ENCODE measurements around the gene GULP1. TPM values are rescaled to one million over a fixed set of nuclear protein-coding genes. Genes with fewer than 3 reads are reported as not detected.

The GULP1 gene
- polyA plus RNA-seq, 12 donors, result 18.2 to 31.0 (median 22.6) TPM; not detected in 1

DNA sequence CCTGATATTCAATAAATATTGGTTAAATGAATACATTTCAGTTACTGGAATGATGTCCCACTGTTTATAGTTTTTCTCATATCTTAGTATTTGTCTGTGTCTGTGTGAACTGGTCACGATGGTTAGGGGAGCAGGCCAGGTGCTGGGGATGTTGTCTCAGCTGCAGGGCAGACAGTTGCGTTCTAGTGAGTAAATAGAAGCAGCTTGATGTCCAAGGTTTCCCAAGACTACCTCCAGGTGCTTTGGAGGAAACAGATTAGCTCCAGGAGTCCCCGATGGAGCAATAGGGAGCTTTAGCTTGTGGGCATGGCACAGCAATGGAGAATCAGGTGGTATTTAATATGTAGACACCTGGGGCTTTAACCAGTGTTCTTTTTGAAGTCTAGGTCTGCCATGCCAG lies 75.5 kb downstream of the GULP1 start:
- no peak for DNase-seq

DNA sequence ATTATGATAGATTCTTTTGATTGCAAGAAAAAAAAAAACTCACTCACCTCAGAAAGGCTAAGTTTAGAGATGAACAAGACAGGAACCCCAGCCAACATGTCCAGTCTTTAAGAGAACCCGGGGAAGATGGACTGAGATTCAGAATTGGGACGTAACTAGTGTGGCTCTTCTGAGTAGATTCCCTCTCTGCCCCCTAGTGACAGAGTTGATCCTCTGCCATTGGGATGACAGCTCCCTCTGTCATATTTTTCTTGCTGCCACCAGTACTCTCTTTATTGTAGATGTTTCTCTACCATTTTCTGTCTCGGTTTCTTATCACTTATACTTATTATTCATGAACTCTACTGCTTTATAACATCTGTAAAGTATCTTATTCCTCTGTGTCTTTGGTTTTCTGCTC lies 77.7 kb downstream of the GULP1 start:
- no peak for DNase-seq

DNA sequence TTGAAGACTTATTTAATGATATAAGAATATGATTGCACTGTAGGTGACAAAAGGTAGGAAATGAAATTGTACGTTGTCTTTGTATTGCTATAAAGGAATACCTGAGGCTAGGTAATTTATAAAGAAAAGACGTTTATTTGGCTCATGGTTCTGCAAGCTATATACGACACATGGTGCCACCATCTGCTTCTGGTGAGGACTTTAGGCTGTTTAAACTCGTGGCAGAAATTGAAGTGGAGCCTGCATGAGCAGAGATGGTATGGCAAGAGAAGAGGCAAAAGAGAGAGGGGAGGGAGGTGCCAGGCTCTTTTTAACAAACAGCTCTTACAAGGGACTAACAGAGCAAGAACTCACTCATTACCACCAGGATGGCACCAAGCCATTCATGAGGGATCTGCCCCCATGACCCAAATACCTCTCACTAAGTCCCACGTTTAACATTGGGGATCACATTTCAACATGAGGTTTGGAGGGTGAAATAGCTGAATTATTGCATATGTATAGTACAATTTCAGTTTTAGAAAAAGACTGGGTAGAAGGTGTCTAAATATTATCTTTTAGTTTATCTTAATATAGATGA lies 86.8 kb downstream of the GULP1 start:
- DNase-seq, result no peak

DNA sequence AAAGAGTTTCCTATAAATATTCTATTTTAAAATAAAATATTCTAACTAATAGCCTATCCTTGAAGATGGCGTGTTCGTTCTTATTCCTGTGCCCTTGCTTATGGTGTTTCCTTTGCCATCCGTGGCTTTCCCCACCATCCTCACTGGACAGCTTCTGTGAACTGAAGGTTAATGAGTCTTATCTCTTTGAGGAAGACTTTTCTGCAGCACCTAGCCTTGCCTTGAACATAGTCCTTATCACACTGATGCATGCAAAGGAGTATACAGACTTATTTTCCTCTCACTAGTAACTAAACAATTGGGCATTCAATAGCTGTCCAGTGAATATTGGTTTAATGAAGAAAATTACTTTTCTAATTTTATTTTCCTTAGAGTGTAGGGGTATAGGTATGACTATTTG lies 88.1 kb downstream of the GULP1 start:
- no peak for DNase-seq

DNA sequence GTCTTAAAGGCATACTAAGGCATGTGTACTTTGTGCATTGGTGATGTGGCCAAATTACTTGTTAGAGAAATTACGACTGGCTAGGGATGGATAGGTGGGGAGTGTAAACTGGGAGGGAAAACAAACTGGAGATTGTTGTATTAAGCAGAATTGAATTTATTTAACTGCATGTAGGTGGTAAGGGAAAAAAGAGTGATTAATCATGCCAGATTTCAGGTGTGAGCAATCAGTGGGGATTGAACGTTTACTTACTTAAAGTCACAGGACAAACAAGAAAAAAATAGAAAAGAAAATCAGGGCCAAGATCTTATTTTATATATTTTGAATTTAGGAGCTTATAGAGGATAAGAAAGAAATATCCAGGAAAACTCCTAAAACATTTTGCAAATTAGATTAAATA lies 88.6 kb downstream of the GULP1 start:
- DNase-seq, result no peak

DNA sequence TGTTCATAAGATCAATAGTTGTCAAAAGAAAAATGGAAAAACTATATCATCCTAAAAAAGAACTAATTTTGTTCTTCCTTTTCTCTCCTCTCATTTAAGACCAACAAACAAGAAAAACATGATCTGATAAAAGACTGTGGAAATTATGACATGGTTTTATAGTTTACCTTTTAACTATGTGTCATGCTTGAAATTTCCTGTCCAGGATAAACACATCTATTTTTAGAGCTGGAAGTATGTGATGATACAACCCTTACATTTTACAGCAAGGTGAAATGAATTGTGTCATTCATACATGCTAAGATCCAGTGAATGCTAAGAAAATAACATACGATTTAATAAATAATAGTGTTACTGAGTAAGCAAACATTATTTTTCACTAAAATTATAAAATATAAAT lies 89.9 kb downstream of the GULP1 start:
- DNase-seq, result no peak

DNA sequence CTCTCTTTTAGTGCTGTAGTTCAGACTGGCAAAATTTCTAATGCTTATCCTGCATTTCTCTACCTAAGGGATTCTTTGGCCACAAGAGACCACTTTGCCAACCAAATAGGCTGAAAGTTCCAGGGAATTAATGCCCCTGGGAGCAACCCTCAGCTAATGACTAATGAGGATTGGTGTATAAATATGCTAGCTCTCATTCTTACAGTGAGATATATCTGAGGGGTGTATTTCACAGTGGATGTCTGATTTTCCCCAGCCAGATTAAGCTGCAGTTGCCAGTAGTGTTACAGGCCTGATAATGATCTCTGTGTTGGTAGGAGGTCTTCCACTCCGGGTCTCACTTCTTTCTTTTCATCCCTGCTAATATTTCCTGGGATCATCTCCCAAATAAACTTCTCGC lies 90.4 kb downstream of the GULP1 start:
- no peak for DNase-seq

DNA sequence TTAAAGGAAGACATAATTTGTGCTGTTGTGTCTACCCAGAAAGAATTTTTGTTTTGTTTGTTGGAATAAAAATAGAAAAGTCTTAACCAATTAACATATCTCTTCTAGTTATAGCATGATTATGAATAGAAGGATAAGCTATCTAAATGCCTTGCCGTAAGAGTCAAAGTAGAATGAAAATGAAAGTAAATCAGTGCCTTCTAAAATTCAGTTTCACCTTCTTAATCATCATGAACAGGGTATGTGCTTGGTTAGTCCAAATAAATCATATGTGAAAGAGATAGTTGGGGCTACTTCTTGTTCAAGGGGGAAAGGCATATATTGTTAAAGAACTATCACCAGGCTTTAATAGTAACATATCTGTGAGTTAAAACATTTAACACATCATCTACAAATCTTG lies 91.5 kb downstream of the GULP1 start:
- DNase-seq, result no peak

DNA sequence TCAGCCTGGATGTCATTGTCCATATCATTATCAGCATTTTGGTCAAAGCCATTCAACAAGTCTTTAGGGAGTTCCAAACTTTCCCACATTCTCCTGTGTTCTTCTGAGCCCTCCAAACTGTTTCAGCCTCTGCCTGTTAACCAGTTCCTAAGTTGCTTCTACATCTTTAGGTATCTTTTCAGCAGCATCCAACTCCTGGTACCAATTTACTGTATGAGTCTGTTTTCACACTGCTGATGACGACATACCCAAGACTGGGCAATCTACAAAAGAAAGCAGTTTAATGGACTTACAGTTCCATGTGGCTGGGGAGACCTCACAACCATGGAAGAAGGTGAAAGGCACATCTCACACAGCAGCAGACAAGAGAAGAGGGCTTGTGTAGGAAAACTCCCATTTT lies 94.2 kb downstream of the GULP1 start:
- no peak for DNase-seq

DNA sequence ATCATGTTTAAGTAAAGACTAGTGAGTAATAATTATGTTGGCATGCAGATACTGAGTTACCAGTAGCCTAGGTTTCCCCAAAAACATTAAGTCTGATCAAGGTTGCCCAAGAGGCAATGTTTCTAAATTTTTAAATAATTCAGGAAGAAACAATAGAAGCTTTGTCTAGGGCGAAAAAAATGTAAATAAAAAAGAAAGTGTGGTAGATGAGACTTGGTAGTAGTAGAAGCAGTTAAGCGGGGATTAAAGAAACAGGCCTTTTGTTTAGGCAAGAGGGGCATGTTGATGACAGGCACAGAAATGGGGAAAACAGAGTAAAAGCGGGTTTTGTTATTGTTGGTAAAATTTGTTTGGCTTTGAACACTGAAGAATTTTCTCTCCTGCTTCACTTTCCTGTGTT lies 97.2 kb downstream of the GULP1 start:
- DNase-seq, result no peak

DNA sequence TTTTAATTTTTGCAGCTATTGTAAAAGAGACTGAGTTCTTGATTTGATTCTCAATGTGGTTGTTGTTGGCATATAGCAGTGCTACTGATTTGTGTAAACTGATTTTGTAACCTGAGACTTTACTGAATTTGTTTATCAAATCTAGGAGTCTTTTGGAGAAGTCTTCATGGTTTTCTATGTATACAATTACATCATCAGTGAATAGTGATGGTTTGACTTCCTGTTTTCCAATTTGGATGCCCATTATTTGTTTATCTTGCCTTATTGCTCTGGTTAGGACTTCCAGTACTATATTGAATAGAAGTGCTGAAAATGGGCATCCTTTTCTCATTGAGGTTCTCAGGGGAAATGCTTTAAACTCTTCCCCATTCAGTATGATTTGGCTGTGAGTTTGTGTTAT lies 99.7 kb downstream of the GULP1 start:
- no peak for DNase-seq

DNA sequence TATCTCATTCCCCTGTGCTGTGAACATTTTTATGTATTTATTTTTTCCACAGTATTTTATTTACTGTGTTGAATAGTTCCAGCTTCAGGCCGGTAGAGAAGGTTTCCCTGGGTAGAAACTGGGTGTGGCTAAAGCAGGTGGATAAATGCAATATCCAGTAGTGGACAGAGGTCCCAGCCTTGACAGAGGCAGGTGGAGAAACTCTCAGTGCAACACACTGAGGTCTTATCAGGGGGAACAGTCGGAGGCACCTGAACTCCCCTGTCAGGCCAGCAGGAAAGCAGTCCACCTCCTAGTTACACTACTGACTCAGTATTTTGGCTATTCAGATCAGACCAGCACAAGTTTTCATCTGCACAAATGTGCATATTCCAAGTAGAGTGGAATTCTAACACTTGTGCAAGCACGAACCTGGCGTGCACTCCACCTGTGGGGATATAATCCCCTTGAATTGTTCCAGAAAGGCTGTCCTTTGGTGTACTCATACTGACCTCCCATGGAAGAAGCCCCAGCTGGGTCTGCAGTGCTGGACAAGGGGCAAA lies 103.3 kb downstream of the GULP1 start:
- DNase-seq, result no peak

DNA sequence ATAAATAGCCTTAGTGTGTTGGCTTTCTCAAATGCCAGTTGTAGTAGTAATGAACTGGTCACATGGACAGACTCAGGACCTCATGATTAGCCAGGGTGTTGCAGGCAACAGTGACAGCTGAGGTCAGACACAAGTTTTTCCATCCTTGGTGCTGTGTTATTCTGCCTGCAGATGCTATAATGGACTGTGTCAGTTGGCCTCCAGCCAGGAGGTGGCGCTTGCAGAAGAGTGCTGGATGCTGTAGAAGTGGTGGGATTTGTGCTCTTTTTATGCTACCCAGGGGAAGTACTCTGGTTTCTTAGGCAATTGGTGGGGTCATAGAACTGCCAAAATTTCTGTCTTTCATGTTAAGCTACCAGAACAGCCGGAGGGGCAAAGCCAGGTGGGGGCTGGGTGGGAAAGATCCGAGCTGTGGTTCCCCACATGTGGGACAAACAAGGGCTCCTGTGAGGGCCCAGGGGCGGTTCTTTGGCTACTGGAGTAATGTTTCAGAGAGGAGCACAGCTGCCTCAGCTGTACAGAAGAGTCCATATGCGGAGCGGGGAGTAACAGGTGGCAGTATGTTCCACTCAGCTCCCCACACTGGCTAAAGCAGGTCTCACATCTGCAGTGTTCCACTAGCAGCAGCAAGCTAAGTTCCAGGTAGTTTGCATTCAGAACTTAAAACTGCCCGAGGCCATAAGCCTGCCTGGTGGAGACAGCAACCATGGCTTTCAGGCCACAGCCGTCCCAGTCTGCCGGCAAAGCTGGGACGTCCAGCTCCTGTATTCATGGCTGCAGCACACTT lies 104.4 kb downstream of the GULP1 start:
- peak; percentile 16 for DNase-seq

DNA sequence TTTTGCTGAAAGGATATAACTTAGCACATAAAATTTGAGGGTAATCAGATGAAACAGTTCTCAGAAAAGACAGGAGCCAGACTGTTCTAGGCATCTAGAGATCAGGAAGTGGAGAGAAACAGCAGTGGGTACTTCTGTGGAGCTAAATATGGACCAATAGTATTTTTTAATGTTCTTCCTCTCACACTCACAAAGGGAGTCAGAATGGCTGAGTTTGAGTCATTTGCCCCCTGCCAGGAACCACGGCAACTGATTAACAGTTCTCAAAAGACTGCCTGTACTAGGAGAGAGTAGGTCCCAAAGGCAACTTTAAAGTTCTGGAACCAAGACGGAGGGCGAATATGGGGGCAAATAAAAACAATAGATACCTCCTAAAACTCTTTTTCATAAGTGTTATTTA lies 107.5 kb downstream of the GULP1 start:
- DNase-seq, result no peak

DNA sequence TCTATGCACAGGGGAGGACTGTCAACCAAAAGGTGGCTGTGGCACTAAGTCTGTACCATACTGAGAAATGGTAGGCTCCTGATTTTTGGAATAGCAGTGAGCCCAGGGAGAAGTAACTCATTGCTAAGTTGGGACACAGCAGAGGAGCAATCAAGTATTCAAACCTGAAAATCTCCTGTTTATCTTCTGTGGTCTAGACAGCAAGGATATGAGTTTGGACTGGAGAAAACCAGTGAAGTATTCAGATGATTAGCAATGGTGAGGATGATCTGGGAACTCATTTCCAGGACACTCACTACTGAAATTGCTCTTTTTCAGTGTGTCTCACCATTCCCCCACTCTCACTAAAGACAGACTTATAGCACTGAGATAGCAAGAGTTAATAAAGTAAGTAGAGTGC lies 112.0 kb downstream of the GULP1 start:
- DNase-seq, result no peak

DNA sequence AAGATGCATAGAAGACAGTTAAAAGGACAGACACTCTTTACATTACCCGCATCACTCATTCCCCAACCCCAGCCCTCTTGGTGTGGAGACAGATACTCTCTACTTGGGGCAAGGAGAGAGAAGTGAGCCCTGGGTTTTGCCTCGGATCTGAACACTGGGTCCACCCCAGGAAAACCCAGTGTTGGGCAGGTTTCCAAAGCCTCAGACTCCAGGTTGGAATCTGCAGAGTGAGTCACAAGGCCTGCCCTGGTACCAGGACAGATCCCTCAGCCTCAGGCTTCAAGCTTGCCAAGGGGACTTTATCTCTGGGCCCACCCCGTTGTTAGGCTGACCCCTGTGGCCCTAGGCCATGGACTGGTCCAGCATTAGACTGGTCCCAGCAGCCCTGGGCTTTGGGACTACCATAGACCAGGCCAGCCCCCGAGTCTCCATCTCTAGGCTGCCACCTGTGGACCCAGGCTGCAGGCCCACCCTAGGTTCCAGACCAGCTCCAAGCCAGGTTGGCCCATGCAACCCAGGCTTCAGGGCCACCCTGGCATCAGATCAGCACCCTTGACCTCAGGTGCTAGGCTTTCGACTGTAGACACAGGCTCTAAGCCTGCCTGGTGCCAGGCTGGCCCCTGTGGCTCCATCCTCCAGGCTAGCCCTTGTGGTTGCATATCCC lies 112.8 kb downstream of the GULP1 start:
- DNase-seq, result no peak

DNA sequence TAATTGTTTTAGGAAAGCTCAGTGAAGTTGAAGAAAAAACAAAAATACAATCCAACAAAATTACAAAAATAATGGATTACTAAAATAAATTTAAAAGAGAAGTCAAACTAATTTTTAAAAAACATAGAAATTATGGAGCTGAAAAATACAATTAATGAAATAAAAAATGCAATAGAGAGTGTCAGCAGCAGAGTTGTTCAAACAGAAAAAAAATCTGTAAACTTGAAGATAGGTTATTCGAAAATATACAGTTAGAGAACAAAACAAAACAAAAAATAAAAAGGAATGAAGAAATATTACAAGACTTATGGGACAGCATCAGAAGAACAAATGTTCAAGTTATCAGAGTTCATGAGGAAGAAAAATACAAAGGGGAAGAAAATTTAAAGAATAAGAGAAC lies 114.7 kb downstream of the GULP1 start:
- no peak for DNase-seq

DNA sequence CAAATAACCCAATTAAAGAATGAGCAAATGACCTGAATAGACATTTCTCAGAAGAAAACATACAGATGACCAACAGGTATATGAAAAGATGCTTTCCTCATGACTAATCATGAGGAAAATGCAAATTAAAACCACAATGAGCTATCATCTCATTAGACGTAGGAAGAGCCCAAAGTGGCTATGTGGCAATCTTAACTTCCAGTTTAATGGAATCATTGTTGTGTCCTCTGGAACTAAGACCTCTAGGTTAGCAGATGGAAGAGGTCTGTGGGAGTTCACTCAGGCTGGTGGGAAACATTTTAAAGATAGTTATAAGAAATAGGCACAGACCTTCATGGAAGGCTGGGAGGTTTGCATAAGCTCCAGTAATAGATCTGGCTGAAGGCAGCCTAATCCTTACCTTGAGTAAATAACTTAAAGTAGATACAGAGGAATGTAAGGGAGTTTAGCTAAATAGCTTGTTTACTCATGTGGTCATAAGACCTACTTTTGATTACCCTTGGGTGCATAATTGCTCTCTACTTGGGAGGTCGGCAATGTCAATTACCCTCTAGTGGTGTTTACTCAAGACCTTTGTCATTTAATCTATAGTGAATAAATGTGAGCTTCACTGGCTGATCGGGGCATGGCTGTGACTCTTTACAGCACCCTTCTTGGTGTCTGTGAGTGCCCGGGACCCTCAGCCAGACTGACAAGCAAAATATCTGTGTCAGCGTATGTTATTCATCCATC lies 119.0 kb downstream of the GULP1 start:
- DNase-seq, result no peak

DNA sequence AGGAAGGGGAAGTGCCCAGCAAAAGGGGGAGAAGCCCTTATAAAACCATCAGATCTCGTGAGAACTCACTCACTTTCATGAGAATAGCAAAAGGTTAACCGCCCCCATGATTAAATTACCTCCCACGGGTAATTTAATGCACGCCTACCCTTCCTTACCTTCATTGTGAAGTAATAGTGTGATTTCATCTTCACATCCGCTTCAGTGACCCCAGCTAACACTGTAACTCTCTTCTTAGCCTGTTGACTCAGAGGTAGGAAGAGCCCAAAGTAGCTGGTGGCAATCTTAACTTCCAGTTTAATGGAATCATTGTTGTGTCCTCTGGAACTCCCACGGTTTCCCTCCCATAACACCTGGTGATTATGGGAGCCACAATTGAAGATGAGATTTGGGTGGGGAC lies 120.5 kb downstream of the GULP1 start:
- no peak for DNase-seq

DNA sequence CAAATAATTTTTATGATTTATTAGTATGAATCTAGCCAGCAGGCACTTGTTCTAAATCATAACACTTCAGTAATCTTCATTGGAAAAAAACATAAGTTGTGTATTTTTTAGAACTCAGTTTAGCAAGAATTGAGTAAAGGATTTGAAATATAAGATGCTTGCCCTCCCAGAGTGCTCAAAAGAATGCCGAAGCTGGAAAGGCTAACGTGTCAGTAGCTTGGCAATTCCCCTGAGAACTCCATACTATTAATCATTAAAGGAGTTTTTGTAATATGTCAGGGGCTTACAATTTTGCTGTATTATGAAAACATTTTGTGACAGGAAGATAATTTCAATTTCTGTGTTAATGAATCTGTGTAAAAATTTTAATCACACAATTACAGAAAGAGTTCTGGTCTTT lies 122.7 kb downstream of the GULP1 start:
- no peak for DNase-seq

DNA sequence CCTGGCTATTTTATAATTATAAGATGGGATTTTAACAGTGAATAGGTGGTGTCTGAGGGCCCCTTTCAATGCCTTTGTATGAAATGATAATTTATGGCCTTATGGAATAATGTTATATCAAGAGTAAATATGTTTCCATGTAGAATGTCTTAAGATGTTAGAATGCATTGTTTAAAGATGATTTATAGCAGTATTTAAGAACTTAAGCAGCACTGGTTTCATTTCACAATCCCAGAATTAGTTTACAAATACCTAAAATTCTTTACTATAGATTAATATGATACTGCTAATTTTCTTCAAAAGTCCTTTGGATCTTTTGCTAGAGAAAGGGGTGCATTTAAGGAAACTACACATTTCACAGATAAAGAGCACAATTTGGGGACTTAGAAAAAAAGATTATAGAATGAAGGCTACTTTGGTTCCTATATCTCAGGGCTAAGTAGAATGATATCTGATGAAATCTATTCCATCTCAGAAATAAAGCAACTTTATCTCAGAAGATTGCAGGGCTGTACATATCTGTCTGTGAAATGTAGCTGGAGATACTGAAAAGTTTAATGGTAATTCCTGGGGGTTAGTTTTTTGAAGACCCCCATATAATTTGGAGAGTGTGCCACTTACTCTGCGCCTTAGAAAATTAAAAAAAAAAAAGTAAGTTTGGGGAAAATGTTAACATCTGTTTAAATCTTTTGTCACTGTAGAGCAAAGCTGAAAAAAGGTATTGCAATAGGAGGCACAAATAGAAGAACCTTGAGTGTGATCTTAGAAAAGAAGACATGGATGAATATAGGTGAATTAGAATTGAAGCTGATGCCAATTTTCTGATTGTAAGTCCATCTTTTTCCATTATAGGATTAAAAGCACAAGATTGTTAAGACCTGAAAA lies 123.4 kb downstream of the GULP1 start:
- DNase-seq, result no peak

DNA sequence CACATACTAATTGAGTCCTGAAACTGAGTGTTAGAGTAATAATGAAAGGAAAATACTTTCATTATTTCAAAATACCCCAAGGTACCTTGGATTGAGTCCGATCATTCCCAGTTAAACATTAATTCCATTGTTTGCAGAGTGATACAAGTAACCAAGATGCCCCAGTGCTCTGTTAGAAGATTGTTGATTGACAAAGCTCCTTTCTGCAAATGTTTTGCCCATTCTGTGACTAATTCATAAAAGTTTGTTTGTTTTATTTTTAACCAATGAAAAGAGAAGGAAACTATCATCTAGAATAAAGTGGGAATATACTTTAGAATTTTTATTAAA lies 124.0 kb downstream of the GULP1 start:
- DNase-seq, result no peak
